Colonic mucosa (tissue), 4 donors: ENCODE measurements around the gene B4GALNT3. TPM values are rescaled to one million over a fixed set of nuclear protein-coding genes. Genes with fewer than 3 reads are reported as not detected.

ENCODE experiments used
- DNase-seq: peaks from one replicate; pipeline ENCODE4 v3.0.0-alpha.2; 2020
- H3K27ac ChIP-seq: fragments of 200-600 bp; one replicate; pipeline ENCODE4 v1.8.0; 2021
- H3K27me3 ChIP-seq: fragments of 200-600 bp; one replicate; pipeline ENCODE4 v1.8.0; 2021
- H3K36me3 ChIP-seq: fragments of 200-600 bp; one replicate; pipeline ENCODE4 v1.8.0; 2021
- H3K4me1 ChIP-seq: fragments of 200-600 bp; one replicate; pipeline ENCODE4 v1.8.0; 2021; ENCODE audit warnings: mild to moderate bottlenecking
- H3K4me3 ChIP-seq: fragments of 200-600 bp; one replicate; pipeline ENCODE4 v1.8.0; 2021
- H3K9ac ChIP-seq, 2 donors: one replicate each; pipeline ENCODE4 v1.7.0; 2013; ENCODE audit warnings: control low read depth in 2 of 2, low read depth in 2 of 2, low read length in 2 of 2
- H3K9me3 ChIP-seq: fragments of 200-600 bp; one replicate; pipeline ENCODE4 v1.8.0; 2021
- intact Hi-C: fragments of 100-400 bp; cut with DNase I; formaldehyde crosslinking; loops from one replicate; pipeline ENCODE4 v1.14.1; 2022
- total RNA-seq, 2 donors: library from RNA; stranded (reverse); fragmentation: NEBNext Ultra II Directional in 1 of 2; extraction: Animal tissue kit (Norgen Biotek cat#: 25700) in 1 of 2; gene quantifications; one replicate each; pipeline ENCODE4 v1.2.1, GENCODE V29; 2021
- TF ChIP-seq, protein P1 (sequence below): fragments of 200-600 bp; IDR thresholded peaks from one replicate; pipeline ENCODE4 v1.8.0; 2022; ENCODE audit warnings: antibody characterized with exemption, mild to moderate bottlenecking
- donor health status: healthy.
- donor health status: DM: no; HTN: no; CAD: no.
- donor health status: DM: no; HTN: no; CAD: no.

The B4GALNT3 gene
- total RNA-seq, 2 donors from 2014 or later, result 73.7 to 84.0 TPM

GRCh38 chr12:588646-589045 is 128.9 kb downstream of the B4GALNT3 start:
- intact Hi-C loops, result no loop called here
- no peak overlapping the region for H3K27ac ChIP-seq
- TF ChIP-seq, protein P1, sequence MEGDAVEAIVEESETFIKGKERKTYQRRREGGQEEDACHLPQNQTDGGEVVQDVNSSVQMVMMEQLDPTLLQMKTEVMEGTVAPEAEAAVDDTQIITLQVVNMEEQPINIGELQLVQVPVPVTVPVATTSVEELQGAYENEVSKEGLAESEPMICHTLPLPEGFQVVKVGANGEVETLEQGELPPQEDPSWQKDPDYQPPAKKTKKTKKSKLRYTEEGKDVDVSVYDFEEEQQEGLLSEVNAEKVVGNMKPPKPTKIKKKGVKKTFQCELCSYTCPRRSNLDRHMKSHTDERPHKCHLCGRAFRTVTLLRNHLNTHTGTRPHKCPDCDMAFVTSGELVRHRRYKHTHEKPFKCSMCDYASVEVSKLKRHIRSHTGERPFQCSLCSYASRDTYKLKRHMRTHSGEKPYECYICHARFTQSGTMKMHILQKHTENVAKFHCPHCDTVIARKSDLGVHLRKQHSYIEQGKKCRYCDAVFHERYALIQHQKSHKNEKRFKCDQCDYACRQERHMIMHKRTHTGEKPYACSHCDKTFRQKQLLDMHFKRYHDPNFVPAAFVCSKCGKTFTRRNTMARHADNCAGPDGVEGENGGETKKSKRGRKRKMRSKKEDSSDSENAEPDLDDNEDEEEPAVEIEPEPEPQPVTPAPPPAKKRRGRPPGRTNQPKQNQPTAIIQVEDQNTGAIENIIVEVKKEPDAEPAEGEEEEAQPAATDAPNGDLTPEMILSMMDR, result no peak
- H3K9ac ChIP-seq, result no peak overlapping the region
- no peaks in the 10 kb centered on the region for H3K36me3 ChIP-seq
- no peak overlapping the region for H3K4me3 ChIP-seq
- no peaks in the 10 kb centered on the region for H3K4me1 ChIP-seq
- H3K9me3 ChIP-seq, result no peaks in the 10 kb centered on the region
- H3K27me3 ChIP-seq, result no peaks in the 10 kb centered on the region
- no peak for DNase-seq

DNA sequence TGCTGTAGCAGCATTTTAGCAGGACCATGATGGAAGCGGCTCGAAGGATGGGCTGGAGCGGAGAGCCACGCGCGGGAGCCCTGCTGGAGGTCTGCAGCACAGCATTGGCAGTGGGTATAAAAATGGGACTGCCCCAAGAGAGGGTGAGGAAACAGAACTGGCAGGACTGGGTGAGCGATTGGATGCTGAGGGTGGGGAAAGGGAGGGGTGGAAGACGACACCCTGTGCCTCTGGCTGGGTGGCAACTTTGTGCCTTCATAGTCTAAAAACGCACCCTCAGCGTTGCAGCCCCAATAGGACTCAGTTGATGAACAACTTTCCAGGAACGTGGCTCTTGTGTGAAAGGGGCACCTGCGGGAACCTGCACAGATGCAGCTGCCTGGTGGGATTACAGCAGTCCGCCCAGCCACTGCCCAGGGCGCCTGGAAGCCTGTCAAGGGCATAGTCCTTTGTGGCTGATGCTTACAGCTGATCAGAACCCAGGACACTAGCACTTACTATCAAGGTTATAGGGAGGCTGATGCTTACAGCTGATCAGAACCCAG is 130.5 kb downstream of the B4GALNT3 start:
- Histone ChIP-seq H3K36me3 (no peaks in the 10 kb centered on the region), H3K4me3 (no peak overlapping the region), H3K27me3 (no peaks in the 10 kb centered on the region), H3K27ac (no peak overlapping the region), H3K9ac (no peak overlapping the region), H3K9me3 (no peaks in the 10 kb centered on the region), H3K4me1 (no peaks in the 10 kb centered on the region)
- no peak for DNase-seq
- intact Hi-C loops, result no loop called here
- TF ChIP-seq, protein P1, result no peak

DNA sequence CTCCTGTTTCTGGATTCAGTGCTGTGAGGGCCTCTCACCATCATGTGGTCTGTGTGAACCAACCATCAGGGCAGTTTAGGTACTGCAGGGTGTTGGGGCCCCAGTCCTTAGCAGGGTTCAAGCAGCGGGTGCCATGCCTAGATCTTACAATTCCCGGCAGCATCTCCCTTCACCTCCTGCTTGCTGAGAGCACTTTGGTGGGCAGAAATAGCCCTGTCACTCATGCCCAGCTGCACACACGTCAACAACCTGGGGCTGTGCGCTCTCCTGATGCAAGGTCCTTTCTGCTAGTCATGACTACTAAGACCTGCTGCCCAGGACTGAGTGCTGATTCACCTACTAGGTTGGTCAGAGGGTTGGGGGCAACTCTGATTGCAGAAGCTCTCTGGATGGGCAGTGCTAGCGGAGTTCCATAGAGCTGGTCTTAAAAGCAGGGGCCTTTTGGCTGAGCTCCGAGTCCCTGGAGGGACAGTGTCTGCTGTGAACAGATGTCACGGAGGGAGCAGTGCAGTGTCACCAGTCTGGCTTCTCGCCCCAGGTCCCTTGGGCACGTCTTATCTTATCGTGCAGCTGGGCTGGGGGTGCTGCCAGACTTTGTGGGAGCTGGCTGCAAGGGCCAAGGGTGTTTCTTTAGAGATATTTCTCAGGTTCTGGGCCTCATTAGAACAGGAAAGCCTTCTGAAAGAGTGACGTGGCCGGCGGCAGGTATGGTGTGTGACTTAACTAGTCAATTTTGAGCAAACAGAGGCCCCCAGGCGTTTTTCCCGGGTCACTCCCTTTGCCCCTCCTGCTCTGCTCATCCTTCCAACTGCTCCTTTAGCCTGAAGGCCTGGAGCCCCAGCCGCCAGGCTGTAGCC is 131.7 kb downstream of the B4GALNT3 start:
- intact Hi-C loops, result no loop called here
- Histone ChIP-seq H3K4me3 (no peak overlapping the region), H3K27me3 (no peaks in the 10 kb centered on the region), H3K4me1 (no peaks in the 10 kb centered on the region), H3K9me3 (no peaks in the 10 kb centered on the region), H3K36me3 (no peaks in the 10 kb centered on the region), H3K27ac (no peak overlapping the region), H3K9ac (no peak overlapping the region)
- DNase-seq, result no peak
- TF ChIP-seq, protein P1, result no peak

DNA sequence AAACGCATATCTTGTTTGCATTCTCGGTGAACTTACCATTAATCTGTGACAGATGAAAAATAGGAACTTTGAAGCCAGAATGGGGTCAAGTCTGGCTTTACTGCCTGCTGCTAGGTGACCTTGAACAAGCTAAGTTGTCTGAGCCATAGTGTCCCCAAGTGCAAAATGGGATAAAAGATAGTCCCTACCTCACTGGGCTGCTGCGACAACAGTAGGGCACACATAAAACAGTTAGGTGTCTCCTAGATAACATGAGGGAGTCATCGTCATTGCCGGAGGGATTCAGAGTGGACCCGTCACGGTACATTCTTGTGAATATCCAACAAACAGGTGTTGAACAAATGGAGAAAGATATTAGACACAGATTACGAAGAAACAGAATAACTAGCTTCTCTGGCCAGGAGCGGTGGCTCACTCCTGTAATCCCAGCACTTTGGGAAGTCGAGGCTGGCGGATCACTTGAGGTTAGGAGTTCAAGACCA is 132.3 kb downstream of the B4GALNT3 start:
- no peak for DNase-seq
- H3K4me3 ChIP-seq, result no peak overlapping the region
- H3K36me3 ChIP-seq, result no peaks in the 10 kb centered on the region
- H3K9ac ChIP-seq, result no peak overlapping the region
- H3K4me1 ChIP-seq, result no peaks in the 10 kb centered on the region
- TF ChIP-seq, protein P1, result no peak
- H3K9me3 ChIP-seq, result no peaks in the 10 kb centered on the region
- no peaks in the 10 kb centered on the region for H3K27me3 ChIP-seq
- intact Hi-C loops, result no loop called here
- H3K27ac ChIP-seq, result no peak overlapping the region

- H3K9ac ChIP-seq, result no peak overlapping the region
- no peaks in the 10 kb centered on the region for H3K4me1 ChIP-seq
- no peaks in the 10 kb centered on the region for H3K36me3 ChIP-seq
- no peak overlapping the region for H3K27ac ChIP-seq
- TF ChIP-seq, protein P1, result no peak
- no peaks in the 10 kb centered on the region for H3K27me3 ChIP-seq
- no peak overlapping the region for H3K4me3 ChIP-seq
- no peaks in the 10 kb centered on the region for H3K9me3 ChIP-seq
- DNase-seq, result no peak
- intact Hi-C loops, result no loop called here
These were observed 133.9 kb downstream of the B4GALNT3 start for GRCh38 chr12:593396-594270.
